Stimulated activated CD8-positive, alpha-beta memory T cell treated with anti-CD3 and anti-CD28 coated beads, Interleukin-4, amount 100 ng/mL, for 24 hours (primary cell): ENCODE data around the gene DUSP2.

Source experiments
- DNase-seq: peaks from one replicate; pipeline ENCODE4 v3.0.0-alpha.2; 2020; ENCODE audit warnings: low read depth

Gene DUSP2

DNA sequence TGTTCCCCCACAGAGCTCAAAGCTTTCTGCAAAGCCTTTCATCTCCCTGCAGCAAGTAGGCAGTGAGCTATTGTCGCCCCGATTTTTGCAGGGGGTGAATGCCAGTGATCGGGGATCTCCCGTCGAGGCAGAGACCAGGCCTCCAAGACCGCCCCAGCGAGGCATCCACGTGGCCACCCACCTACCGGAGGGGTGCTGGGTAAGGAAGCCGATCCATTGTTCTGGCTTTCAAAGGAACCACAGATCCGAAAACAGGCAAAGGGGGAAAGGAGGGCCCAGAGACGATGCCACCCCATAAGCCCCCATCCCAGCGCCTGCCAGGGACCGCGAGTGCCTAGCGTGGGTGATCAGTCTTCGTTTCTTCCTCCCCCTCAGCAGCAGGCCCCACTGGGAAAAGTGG, 31.3 kb downstream of the DUSP2 start:
- no peak for DNase-seq

DNA sequence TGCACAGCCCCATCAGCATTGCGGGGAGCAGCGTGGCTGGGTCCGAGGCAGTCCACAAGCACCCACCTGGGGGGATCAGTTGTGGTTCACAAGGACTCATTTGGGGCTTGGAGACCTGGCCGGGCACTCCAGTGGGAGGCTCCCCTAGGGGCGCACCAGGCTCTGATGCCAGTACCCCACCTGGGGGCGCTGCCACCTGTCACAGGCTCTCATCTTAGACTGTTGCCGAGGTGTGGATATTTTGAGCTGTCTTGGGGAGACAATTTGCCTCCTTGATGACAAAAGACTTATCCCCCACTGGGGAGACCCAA, 31.9 kb downstream of the DUSP2 start:
- DNase-seq = no peak

DNA sequence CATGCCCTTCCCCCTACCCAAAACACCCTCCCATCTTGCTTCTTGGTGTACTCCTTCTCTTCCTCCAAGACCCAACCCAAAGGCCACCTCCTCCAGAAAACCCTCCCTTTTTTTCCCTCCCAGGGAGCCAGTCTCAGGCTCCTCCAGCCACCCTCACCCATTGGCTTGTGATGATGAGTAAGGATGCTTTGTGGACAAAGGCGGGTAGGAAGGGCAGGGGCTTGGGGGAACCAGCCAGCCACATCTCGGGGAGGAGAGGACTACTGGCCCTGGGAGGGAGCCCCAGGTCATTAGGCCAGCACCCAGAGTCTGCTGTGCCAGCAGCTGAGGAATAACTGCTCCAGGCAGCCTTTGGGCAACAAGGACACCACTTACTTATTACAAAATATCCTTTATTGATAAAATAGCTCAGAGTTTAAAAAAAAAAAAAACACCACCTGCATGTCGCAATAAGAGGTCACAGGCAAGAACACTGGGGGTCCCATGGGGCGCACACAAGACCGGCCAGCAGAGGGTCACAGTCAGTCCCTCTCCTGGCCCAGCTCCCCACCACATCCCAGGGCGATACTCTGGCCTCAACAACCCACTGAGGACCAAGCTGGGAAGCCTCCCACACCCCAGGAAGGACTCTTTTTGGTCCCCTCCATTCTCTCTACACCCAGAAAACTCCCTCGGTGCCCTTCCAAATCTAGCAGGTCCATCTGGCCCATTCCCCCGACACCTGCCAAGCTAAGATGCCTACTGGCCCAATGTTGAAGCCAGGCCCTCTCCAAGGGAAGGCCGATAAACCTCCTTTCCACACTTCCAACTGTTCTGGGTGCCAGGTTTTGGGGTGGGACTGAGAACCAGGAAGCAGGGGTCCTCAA, 32.5 kb downstream of the DUSP2 start:
- DNase-seq = no peak

DNA sequence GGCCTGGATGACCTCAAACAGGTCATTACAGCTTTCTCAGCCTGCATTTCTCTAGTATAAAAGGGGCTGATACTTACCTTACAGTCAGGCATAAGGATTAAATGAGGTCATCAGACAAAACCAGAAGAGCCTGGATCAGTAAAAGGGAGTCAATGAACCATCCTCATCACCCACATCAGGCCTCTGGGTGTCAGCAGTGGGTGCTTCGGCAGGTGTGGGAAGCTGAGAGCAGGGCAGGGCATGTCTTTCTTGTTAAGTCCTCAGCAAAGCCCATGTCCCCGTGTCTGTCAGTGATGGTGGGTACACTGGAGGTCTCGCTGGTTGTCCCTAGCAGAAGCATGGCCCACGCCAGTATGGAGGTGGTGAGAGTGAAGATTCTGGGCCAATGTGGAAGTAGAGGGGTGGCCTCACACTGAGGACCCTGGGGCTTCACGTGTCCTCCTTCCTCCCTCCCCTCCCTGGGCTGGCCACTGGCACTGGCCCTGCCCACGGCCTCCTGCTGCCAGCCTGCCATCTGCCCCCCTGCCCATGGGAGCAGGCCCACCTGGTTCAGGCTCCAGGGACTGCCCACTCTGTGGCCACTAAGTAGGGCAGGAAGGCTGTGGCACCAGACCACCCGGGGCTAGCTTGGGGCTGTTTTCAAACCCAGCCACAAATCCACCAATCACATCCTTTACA, 33.3 kb downstream of the DUSP2 start:
- DNase-seq = no peak

DNA sequence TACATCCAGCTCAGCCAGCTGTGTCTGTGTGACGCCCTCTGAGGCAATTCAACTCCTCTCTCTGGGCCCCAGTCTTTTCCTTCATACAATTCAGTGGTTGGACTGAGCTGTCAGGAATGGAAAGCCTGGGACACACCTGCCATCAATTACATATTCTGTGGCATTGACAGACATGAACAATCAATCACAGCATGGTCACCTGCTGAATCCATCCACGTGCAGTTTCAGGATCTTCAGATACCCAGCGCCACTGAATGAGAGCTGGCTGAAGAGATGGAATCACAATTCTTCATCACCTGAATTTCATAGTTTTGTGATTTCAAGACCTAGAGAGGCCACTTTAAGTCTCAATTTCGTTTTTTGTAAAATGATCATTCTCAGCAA, 34.0 kb downstream of the DUSP2 start:
- no peak for DNase-seq

DNA sequence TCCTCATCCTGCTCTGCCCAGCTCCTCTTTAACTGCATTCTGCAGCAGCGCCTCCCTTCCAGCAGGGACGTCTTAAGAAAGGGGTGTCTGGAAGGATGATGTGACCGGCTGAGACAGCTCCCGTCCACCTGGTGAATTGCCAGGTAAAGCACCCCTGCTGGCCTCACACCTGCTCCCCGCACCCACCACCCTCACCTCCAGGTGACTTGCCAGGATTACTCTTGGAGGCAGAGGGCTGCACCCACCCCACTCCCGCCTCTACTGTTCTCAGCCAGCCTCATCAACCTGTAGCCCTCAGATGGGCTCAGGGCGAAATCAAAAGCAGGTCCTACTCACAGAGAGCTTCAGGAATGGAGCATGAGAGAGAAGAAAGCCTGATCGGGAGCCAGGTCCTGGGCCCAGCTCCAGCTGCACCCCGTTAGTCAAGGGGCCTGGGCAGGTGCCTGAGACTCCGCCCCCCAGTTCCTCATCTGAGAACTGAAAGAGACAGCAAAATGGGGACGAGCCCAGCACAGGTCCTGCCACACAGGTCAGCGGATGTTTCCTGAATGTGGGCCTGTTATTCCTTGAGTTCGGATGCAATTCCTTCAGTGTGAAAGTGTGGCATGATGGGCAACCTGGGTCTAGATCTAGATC, 34.5 kb downstream of the DUSP2 start:
- DNase-seq = no peak

DNA sequence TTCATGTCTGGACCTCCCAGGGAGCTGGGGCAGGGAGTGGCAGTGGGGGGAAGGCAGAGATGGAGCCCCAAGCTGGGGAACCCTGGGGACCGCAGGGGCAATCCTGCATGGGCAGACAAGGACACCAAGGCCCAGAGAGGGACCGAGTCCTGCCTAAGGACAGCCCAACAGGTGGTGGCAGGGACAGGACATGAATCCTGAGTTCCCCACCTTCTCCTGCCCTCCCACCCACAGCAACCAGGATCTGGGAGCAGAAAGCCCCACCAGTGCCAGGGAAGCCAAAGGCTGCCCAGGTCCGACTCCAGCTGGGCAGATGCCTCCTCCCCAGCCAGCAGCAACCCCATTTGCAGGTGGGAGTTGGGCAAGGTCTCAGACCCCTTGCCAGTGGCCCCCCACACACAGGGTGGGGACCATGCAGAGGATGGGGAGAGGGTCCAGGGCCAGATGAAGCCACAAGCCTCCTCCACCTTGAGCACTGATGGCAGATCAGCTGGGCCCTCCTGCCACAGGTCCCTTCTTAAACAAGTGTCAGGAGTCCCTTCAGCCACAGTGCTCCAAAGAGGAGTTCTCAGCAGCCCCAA, 35.2 kb downstream of the DUSP2 start:
- no peak for DNase-seq

DNA sequence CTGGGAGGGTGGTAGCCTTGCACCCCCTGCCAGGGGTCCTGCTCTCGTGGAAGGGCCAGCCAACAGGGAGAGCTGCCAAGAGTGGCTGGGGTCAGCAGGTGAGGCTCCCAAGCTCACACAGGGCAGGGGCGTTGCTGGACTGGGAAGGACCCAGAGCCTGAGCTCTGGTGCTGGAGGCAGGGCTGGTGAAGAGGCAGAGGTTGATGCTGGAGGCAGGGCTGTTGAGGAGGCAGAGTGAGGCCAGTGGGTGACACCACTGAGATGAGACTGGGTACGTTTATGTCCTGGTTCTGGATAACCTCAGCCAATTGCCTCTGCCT, 35.9 kb downstream of the DUSP2 start:
- no peak for DNase-seq

DNA sequence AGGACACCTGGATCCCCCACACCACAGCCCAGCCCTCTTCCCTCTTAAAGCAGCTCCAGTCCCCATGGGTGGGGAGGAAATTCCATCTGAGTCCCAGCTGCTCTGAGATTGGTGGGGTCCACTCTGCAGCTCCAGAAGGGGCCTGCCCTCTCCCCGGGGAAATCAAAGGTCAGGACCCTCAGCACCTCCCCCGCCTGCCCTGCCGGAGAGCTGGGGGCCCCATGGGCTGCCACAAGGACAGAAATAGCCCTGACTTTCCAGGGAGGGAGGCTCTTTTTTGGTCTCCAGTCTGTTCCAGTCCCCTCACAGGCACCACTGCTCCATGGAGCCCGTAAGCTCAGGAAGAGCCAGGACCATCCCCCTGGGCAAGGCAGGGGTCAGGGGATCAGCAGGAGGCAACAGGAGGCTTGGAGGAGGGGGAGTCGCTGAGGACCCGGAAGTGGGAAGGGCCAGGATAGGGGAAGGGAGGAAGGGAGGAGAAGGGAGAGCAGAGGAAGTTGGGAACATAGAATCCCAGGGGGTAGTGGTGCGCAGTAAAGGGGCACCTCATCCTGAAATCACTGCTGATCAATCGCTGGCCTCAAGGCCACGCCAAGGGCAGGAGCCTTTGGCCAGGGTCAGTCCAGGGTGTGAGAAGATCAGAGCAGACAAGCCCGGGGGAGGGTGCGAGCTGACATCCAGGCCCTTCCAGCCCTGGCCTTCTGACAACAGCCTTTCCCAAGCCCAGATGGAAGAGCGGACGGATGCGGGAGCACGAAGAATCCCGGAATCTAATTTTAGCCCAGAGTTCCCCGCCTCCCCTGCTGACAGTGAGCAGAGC, 36.5 kb downstream of the DUSP2 start:
- DNase-seq = no peak

DNA sequence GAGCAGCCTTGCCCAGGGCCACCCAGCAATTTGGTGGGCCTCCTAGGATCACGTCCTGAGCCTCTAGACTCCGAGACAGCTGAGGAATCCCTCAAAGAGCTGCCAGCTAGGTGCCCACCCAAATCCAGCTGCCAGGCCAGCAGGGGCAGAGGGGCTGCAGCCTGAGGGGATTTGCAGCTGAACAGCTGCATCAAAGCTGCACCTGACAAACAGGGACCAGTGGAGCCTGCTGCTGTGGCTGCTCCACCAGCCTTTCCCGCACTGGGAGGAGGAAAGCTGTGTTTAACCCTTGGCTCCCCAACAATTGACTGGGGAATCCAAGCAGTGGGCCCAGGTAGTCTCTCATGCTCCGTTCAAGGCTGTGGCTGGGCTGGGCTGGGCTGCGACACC, 37.1 kb downstream of the DUSP2 start:
- DNase-seq = no peak

DNA sequence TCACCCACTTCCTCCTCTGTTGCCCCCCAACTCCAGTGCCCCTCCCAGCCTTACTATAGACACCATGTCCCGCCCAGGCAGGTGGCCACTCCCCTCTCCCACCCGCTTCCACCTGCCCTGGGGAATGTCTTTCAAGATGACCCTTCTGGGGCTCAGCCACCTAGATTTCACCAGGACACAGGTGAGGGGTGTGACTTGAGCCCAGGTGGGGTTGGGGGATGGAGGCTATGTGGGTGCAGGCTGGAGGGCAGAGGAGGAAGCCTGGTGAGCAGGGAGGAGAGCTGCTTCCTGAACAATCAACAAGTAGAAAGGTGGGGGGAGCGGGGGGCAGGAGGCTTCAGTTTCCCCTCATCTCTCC, 37.6 kb downstream of the DUSP2 start:
- no peak for DNase-seq

DNA sequence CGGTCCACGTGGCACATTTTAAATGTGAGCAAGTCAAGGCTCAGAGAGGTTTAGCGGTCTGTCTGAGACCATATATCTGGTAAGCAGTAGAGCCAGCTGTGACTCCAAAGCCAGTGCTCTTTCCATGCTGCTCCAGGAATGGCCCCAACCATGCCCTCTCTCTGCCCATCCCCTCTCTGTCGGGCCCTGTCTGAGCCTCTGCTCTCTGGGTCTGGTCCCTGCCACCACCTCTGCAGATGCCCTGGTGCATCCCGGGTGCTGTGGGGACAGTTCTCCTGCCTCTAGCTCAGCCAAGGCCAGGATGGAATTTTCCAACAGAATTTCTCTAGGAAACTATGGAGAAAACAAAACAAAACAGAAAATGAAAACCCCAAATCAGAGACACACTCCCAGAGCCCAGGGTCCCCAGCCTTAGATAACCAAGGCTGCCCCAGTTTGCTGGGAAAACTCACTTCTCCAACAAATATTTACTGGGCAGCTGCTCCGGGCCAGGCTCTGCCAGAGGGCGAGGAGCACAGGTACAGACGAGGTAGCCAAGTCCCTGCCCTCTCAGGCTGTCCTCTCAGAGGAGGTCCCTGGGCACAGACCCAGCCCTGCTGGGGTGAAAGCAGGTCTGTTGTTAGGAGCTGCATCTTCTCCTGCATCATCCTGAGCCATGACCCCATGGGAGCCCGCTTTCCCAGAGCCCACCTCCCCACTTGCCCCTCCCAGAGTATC, 38.1 kb downstream of the DUSP2 start:
- DNase-seq = no peak

DNA sequence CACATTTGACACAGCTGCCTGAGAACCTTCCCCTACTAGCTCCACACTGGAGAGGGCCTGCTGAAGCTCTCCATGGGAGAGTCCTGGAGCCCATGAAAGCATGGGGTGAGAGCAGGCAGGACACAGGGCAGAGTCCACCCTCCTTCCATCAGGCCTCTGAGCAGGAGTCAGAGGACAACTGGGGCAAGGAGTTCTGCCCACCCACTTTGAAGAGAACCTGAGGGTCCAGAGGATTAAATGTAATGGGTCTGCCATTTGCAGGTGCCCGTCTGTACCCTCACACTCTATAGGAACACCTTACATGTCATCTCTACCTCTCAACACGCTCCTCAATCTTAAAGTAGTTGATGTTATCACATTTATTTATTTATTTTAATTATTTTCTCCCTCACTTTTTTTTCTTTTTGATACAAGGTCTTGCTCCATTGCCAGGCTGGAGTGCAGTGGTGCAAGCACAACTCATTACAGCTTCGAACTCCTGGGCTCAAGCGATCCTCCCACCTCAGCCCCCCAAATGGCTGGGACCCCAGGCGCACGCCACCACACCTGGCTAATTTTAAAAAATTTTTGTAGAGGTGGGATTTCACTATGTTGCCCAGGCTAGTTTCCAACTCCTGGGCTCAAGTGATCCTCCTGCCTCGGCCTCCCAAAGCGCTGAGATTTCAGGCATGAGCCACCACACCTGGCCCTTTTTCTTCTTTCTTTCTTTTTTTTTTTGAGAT, 39.1 kb downstream of the DUSP2 start:
- no peak for DNase-seq

DNA sequence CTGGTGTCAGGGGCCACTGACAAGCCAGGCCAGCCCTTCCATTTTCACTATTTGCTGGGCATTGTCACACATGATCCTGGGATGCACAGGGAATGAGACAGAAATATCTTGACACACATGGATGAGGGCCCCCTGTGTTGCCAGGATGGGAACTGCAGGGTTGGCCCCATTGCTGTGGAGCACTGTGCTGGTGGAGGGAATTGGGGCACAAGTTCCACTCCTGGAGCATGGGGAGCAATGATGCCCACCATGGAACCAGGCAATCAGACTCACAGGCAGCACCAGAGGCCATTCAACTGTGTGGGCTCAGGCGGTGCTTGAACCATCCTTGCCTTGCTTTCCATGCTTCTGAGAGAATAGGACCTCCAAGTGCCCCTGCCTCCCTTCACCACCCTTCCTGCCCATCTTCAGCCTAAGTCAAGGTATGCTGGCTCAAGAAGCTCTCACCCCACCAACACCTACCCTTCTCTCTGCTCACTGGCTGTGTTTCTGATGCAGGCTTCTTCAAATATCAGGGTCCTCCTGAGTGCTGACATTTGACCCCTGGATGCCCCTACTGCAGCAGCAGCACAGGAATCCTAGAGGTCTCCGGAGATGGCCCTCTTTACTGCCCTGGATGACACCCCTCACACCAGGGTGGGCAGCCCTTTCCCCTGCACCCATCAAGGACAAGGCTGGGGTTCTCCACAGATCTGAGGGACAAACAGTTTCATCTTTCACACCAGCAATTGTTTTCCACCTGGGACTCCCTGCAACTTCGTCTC, 39.9 kb downstream of the DUSP2 start:
- DNase-seq = no peak

DNA sequence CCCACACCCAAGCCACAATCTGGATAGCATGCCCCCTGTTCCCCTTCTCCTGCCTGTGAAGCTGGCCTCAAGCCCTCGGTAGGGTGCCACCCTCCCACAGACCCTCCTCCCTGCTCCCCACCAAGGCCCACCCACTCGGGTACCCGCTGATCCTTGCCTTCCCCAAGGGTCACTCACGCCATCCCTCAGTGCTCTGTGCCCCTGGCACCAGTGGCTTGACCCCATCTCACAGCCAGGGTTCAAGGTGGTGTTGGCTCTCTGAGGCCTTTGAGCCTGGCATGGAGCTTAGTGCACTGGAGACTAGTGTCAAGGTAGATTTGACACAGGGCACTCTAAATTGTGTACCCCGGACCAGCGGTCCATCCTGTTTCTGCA, 40.8 kb downstream of the DUSP2 start:
- DNase-seq = no peak

DNA sequence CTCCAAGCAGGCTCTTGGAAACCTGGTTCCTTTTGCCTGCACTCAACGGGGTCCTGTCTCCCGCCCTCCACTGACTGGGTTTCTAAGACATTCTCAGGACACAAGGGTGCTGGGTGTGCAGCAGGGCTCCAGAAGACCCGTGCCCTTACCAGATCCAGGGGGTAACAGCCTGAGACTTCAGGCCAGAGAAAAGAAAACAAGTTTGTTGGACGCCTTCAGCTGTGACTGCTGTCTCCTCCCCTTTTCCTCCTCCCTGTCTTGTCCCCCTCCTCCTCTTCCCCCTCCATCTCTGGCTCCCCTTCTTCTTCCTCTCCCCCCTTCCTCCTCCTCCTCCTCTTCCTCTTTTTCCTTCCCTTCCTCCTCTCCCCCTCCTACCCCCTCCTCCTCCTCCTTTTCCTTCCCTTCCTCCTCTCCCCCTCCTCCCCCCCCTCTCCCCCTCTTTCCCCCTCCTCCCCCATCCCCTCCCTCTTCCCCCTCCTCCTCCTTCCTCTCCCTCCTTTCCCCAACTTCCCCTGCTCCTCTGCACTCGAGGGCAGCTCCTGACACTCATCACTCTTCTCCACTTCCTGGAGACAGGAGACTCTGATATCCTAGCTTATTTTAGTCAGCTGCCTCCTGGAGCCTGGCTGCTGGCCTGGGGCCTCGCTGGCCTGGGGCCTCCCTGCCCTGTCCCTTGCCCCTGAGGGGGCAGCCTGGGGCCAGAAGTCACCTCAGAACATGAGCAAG, 41.3 kb downstream of the DUSP2 start:
- no peak for DNase-seq

DNA sequence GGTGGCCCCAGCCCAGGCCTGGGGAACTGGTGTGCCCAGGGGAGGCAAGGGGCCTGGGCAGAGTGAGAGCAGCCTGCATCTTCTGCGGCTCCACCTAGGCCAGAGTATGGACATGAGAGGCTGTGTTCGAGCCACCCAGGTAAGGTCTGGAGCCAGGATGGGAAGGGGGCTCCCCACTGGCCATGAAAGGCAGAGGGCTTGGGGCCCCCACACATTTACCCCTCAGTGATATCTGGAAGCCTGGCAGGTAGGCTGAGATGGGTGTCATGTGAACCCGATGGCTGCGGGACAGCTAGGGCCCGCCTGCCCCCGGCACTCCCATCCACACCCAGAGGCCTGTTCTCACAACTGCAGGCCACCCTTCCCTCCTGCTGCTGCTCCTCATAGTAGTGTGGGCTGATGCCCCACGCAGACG, 42.0 kb downstream of the DUSP2 start:
- no peak for DNase-seq

DNA sequence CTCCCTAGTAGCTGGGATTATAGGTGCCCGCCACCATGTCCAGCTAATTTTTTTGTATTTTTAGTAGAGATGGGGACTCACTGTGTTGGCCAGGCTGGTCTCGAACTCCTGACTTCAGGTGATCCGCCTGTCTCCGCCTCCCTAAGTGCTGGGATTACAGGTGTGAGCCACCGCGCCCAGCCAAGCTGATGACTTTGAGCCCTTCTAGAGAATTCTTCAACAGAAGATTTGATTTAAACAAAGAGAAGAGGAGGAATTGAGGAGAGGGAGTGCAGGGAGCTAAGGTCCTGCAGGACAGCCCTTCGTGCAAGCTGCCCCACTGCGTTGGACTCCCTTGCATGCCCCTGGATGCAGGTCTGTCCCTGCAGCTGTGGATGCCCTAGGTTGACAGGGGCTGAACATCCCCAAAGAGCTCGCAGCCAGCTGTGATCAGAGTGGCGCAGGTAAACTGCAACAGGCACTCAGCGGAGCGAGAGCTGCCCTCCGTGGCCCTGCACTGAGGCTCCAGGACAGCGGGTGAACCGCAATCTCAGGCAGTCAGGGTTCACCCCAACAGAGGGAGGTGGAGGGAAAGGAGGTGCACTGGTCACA, 42.5 kb downstream of the DUSP2 start:
- DNase-seq = no peak

DNA sequence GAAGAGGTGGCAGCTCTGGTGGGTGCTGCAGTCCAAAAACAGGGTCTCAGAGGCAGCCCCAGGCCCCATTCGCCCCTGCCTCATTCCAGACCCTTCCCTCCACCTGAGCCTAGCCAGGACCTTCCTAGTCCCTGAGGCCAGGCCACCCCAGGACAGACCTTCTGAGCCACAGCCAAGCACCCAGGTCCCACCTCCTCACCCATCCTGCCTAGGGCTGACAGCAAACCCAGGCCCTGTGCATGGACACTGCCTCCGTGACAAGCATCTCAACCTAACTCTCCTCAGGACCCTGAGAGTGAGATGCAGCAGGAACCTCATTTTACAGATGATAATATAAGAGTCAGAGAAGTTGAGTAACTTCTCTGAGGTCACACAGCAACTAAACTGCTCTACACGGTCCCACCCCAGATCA, 44.3 kb downstream of the DUSP2 start:
- no peak for DNase-seq
